ENCODE data around the gene TFB1M.
"Not testable (repeated sequence)": the region's sequence is repeated elsewhere in the genome, so short reads cannot be mapped to it uniquely, and the experiment has no call there.

- not testable (repeated sequence) for TF ChIP-seq POLR2AphosphoS5 (IDR thresholded peaks at IDR 0.05; ENCODE audit: borderline replicate concordance, low read depth, low read length); EZH2 (IDR thresholded peaks at IDR 0.05); FOXP2 (optimal IDR thresholded peaks at IDR 0.05; ENCODE audit: control extremely low read depth, extremely low read length, insufficient read depth)
Measured at GRCh38 chr6:155338237-155338636, 24.0 kb upstream of the TFB1M start.

All from SK-N-MC (cell line).